ENCODE measurements around the gene KIF16B. TPM values are rescaled to one million over a fixed set of nuclear protein-coding genes. Genes with fewer than 3 reads are reported as not detected.
"Not testable (repeated sequence)": the region's sequence is repeated elsewhere in the genome, so short reads cannot be mapped to it uniquely, and the experiment has no call there.

KIF16B gene
- total RNA-seq, 1 donor from 2014 or later, result 27.4 TPM

DNA sequence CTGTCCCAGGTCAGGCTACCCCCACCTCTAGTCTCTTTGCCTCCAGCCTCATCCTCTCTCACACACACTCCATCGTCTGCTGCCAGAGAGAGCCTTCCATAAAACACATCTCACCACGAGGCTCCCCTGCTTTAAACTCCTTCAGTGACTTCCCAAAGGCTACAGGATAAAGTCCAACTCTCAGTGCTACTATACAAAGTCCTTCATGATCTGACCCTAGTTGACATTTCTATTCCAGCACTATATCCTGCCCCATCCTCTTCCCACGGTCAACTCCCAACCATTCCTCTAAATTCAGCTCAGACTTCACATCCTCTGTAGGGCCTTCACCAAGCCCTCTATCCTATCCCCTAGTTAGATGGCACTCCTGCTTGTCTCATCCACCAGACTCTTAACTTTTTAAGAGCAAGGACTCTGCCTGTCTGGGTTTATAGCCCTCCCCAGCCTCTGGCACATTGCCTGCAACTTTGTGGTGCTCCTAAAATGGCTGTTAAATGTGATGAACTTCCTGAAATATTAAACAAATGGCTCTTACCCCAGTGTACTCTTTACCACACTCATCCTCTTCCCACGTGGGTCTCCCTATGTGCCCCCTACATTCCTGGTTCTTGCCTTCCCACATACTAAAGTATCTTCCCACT is 36.1 kb downstream of the KIF16B start:
- no peak for ATAC-seq

DNA sequence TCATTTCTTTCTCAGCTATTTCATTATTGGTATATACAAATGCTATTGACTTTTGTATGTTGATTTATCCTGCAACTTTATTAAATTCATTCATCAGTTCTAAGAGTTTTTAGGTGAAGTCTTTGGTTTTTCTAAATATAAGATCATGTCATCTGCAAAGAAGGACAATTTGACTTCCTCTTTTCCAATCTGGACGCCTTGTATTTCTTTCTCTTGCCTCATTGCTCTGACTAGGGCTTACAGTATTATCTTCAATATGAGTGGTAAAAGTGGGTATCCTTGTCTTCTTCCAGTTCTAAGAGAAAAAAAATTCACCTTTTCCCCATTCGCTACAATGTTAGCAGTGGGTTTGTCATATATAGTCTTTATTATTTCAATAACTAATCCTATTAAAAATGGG is 38.0 kb downstream of the KIF16B start:
- ATAC-seq (no peak), DNase-seq (ENCODE audit: low spot score) (no peak)
- intact Hi-C loops (cut with DNase I), result no loop called here

More for the DNA sequence above, 36.1 kb downstream of the KIF16B start:
- DNase-seq (ENCODE audit: low spot score), result no peak
- intact Hi-C loops (cut with DNase I), result no loop called here

DNA sequence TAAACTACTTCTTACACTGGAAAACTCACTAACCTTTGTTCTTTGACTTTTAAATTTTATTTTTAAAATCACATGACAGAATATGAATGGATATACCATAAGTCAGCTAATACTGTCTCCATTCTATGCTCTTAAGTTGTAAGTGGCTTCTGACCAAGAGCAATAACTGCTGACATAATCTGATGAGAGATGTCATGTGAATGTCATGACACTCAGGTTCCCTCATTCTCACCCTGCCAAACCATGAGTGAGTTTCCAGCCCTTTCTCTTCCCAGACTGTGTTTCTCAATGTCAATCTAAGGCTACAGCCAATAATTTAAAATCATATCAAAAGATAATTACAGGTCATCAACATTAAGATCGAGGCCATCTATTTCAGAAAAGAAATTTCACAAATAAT is 39.7 kb downstream of the KIF16B start:
- ATAC-seq (peak; percentile 70), DNase-seq (ENCODE audit: low spot score) (no peak)
- intact Hi-C loops (cut with DNase I), result no loop called here

DNA sequence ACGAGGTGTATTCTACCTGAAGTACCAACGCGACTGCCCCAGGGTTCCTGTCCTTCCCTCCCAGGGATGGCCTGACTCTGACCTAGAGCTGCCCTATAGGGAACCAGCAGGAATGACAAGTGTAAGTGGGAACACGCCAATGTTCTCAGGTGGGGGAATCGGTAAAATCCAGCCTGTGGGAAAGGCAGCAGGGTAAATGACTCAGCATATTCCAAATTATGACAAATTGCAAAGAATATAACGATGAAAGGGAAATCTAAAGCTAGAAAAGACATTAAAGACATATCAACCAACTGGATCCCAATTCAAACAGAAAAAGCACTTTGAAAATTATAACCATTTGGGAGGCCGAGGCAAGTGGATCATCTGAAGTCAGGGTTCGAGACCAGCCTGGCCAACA is 41.8 kb downstream of the KIF16B start:
- DNase-seq (ENCODE audit: low spot score), result no peak
- intact Hi-C loops (cut with DNase I), result no loop called here
- ATAC-seq, result no peak

DNA sequence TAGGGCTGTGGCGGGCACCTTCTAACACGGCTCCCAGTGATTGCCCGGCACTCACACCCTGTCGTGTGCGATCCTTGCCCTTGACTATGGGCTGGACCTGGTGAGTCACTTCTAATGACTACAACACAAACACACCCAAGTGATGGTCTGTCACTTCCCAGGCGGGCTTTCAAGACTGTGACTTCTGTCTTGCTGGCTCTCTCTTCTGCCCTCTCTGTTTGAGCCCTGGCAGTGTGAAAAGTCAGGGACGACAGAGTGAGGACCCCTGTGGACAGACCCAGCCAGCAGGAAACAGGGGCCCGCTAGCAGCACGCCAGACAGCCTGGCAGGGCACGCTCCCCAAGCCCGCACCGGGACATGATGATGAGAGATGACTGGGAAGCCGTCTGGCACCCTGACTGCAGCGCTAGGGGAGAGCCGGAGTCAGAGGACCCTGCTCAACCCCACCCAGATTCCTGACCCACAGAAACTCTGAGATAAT is 43.0 kb downstream of the KIF16B start:
- ATAC-seq, result no peak
- intact Hi-C loops (cut with DNase I), result no loop called here
- DNase-seq (ENCODE audit: low spot score), result no peak

DNA sequence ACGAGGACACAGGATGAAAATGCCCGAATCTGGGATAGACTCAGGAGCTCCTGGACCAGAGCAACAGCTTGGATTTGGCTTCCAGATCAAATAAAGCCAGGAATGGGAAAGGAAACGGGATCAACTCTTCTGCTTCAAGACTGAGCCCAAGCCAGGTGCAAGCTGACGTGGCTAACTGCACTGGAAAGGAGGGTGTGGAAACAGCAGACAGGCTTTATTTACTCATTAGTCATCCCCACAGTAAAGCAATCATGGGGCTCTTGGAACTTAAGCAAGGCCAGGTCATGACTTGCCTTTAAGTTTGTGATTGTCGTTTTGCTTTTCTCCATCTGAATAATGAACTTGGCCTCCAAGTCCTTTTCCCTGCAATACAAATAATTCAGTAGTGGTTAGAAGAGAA is 45.2 kb downstream of the KIF16B start:
- DNase-seq (ENCODE audit: low spot score), result no peak
- peak; percentile 79 for ATAC-seq
- intact Hi-C loops (cut with DNase I), result no loop called here

DNA sequence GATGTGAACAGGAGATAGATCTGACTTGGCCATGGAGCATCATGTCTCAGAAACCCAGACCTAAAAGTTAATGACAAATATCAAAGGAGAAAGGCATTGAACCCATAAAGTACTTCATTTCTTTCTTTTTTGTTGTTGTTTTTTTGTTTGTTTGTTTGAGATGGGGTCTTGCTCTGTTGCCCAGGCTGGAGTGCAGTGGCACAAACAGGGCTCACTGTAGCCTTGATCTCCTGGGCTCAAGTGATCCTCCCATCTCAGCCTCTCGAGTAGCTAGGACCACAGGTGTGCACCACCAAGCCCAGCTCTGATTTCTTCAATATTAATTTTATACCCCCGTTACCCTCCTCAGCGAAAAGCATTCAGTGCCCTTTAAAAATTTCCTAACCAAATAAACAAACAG is 45.8 kb downstream of the KIF16B start:
- no peak for ATAC-seq
- DNase-seq (ENCODE audit: low spot score), result no peak
- intact Hi-C loops (cut with DNase I), result no loop called here

DNA sequence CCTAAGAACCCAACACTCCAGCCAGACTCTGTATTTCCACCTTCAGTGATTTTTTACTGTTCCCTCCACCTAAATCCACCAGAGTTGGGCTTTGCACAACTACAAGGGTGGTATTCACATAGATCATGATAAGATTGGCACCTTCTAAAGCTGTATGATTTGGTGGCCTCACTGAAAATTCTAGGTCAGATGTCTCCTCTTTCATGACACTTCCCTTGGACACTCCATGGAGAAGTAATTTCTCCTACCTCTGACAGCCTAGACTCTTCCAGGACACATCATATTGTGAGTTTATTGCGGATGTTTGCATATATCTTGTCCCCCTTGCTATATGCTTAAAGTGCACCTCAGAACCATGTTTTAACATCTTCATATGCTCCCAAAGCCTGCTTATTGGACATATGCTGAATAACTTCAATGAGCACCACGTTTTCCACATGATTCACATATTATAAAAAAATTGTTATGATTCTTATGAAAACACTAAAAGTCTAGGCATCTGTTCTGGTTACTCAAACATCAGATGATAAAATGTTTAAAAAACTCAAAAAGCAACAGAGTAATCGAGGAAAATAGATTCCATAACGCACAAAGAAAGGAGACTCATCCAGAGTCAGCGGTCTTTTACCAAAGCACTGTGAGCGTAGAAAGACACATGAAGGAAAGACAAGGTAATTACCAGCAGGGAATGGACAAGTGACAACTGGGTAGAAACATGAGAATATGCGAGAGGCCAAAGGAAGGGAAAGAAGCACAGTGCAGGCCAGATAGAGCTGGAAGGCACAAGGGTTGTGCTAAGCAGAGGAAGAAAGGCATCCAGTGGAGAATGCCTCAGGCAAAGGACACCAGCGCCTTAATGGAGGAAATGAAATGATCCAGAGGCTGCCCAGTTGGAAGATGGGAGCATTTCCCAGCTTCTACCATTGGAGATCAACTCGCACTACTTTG is 46.5 kb downstream of the KIF16B start:
- no peak for DNase-seq (ENCODE audit: low spot score)
- intact Hi-C loops (cut with DNase I), result no loop called here
- ATAC-seq, result no peak

DNA sequence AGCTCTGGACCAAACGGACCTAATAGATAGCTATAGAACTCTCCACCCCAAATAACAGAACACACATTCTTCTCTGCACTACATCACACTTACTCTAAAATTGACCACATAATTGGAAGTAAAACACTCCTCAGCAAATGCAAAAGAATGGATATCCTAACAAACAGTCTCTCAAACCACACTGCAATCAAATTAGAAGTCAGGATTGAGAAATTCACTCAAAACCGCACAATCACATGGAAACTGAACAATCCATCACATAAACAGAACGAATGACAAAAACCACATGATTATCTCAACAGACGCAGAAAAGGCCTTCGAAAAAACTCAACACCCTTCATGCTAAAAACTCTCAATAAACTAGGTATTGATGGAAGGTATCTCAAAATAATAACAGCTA is 50.6 kb downstream of the KIF16B start:
- intact Hi-C loops (cut with DNase I); DNase-seq (ENCODE audit: low spot score); ATAC-seq: not testable (repeated sequence)

DNA sequence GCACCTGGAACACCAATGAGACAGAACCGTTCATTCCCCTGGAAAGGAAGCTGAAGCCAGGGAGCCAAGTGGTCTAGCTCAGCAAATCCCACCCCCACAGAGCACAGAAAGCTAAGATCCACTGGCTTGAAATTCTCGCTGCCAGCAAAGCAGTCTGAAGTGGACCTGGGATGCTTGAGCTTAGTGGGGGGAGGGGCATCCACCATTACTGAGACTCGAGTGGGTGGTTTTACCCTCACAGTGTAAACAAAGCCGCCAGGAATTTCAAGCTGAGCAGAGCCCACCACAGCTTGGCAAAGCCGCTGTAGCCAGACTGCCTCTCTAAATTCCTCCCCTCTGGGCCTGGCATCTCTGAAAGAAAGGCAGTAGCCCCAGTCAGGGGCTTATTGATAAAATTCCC is 53.1 kb downstream of the KIF16B start:
- DNase-seq (ENCODE audit: low spot score), result no peak
- no peak for ATAC-seq
- intact Hi-C loops (cut with DNase I), result no loop called here

DNA sequence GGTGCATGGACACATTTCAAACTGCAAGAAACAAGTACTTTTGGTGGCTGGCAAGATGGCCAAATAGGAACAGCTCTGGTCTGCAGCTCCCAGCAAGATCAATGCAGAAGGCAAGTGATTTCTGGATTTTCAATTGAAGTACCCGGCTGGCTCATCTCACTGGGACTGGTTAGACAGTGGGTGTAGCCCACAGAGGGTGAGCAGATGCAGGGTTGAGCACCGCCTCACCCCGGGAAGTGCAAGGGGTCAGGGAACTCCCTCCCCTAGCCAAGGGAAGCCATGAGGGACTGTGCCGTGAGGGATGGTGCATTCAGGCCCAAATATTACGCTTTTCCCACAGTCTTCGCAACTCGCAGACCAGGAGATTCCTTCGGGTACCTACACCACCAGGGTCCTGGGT is 53.6 kb downstream of the KIF16B start:
- intact Hi-C loops (cut with DNase I); ATAC-seq; DNase-seq (ENCODE audit: low spot score): not testable (repeated sequence)

DNA sequence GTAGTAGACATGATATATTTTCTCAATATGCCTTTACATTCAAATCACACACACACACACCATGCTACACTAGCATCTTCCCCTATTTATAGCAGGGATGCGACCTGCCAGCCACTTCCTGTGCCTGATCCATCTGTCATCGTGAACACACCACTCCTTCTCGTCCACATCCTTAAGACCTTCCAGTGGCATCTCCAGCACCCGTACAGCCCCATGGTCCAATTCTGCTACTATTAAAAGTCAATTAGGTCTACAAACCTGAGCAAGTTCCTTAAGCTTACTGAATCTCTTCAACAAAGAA is 54.5 kb downstream of the KIF16B start:
- intact Hi-C loops (cut with DNase I), result no loop called here
- no peak for ATAC-seq

DNA sequence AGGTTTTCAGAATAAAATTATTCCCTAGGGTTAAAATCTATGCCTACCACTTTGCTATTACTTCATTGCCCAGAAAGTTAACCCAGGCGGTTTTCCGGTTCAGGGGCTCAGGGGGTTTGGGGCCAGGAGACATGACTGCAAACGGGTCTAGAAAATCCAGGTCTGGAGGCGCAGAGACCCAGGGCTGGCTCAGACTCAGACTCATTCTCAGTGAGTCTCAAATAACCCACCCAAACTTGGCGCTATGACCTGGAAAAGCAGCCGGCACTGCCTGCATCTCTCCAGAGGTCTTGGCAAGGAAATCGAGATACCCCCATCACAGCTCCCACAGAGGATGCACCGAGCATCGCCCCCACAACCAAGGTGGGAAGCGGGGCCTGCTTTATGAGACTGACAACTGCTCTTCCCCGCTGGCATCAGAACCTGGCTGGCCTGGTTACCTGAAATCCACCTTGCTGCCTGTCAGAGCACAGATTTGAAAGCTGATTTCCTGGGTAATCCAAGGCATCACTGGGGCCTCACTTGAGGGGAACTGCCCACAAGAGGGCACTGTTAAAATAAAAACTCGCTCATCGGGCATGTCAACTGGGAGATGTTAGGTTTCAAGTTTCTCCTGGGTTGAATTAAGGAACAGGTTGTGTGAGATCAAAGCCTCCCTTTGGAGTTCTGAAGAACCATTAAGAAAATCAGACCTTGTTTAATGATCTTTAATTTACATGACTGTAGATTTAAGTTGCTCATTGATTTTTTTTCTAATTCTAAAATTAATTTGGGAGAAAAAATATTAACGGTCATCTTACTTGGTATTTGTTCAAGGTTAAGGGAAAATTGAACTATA is 55.1 kb downstream of the KIF16B start:
- ATAC-seq (peak; percentile 79), DNase-seq (ENCODE audit: low spot score) (no peak)
- intact Hi-C loops (cut with DNase I), result no loop called here

More for the DNA sequence above, 54.5 kb downstream of the KIF16B start:
- DNase-seq (ENCODE audit: low spot score), result no peak

DNA sequence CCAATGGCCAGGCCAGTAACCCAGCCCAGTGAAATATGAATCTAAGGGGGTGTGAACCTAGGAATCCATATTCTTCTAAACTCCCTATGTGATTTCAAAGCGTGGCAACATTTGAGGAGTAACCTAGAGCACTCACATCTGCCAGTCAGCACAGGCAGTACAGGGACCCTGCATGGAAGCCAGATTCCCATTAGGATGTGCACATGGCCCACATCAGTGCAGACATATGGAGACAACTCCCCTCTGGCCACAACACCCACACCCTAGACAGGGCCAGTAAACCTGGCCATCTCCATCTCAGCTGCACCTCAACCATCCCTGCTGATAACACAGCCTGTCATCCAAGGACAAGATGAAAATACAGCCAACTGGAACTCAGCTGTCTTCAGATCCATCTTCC is 56.5 kb downstream of the KIF16B start:
- no peak for ATAC-seq
- no peak for DNase-seq (ENCODE audit: low spot score)
- intact Hi-C loops (cut with DNase I), result no loop called here

DNA sequence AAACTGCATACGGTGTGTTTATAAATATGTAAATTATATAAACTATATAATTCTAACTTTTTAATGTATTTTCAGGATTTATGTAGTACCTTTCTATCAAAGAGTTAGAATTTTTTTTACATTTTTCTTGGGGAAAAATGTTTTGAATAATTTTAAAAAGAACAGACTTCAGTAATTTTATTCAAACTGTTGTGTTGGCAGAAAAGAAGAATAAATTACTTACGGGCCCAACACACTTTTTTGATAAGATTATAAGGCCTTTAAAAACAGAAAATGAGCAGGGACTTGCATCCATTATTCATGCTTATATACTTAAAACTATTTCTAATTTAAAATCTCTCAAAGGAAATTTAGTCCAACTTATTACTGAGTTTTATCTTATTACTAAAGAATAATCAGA is 58.2 kb downstream of the KIF16B start:
- intact Hi-C loops (cut with DNase I), result no loop called here
- no peak for DNase-seq (ENCODE audit: low spot score)
- no peak for ATAC-seq

DNA sequence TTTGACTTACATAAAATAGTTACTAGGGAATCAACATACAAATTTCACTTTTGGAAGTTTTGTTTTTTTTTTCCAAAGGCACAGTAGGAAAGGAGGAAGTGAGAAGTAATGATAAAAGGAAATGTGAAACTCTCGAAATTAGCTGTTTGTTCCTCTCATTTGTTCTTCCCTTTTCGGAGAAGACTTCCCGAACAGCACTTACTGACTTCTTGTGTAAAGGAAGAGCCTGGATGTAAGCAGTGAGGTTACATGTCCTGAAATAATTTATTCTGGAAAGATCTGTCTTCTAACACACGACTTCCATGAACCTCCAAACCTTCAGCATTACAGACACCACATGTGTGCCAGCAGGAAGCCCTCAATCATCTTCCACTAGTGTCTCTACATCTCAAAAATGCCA is 59.1 kb downstream of the KIF16B start:
- ATAC-seq, result peak; percentile 55
- no peak for DNase-seq (ENCODE audit: low spot score)
- intact Hi-C loops (cut with DNase I), result no loop called here

DNA sequence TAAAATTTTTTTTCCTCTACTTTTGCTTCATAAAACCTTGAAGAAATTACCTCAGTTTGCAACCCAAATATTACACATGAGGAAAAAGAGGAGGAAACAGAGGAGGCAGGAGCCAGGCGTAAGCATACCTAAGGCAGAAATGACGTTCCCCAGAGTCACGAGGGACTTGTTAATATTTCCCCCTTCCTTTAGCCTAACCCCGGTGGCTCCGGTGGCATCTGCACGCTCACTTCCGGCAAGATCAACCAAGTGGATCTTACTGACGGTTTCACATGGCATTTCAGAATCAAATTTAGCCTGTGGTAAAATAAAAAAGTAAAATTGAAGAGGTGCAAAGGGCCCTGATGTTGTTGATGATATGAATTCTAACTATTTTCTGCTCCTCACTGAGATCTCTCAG is 67.4 kb downstream of the KIF16B start:
- no peak for ATAC-seq
- DNase-seq (ENCODE audit: low spot score), result no peak
- intact Hi-C loops (cut with DNase I), result no loop called here

DNA sequence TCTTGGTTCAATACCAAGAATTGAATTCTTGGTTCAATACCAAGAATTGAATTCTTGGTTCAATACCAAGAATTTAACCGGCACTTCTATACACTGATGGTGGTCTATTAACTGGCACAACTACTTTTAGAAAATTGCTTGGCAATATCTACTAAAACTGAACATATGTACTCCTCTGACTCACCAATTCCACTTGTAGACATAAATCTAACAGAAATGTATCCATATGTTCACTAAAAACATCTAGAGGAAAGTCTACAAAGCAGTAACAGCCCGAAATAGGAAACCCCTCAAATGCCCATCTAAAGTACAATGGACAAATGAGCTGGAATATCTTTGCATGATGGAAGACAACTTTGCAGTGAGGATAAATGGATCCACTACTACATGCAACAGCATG is 71.9 kb downstream of the KIF16B start:
- DNase-seq (ENCODE audit: low spot score), result no peak
- intact Hi-C loops (cut with DNase I), result no loop called here
- no peak for ATAC-seq

DNA sequence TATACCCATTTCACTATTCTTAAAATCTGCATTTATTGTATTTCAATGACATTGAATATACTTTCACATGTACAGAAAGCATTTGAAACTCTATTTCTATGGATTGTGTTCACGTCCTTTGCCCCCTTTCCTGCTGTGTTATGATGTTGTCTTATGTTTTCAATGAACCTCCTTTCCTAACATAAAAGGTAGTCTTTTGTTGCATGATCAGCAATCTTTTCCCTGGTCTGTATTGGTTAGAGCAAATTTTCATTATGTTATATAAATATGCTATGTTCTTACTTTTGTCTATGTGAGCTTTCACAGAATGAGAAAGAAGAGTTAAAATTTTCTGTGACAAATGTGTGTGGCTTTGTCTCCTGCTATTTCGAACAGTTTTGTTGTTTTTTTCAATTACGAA is 73.1 kb downstream of the KIF16B start:
- no peak for DNase-seq (ENCODE audit: low spot score)
- no peak for ATAC-seq
- intact Hi-C loops (cut with DNase I), result no loop called here

All from sciatic nerve (tissue), 2 donors.